Endothelial cell of umbilical vein (primary cell): ENCODE measurements around the gene ITPR1. TPM values are rescaled to one million over a fixed set of nuclear protein-coding genes. Genes with fewer than 3 reads are reported as not detected.

ENCODE experiments used
- BruUV-seq: library from RNA; stranded (reverse); fragments of 400-500 nt; replicated peaks from 2 replicates; lab custom pipeline; 2021; lab: Mats Ljungman, UMichigan
- CTCF ChIA-PET: fragments of 300-600, 350-600 bp; sonication (Branson Sonifier 250); formaldehyde crosslinking; loops from one replicate; lab custom pipeline; 2021; ENCODE audit warnings: antibody characterized with exemption, inconsistent platforms; lab: Charles Lee
- POLR2A ChIA-PET: fragments of 300-600, 350-600 bp; sonication (Branson Sonifier 250); formaldehyde crosslinking; loops from one replicate; lab custom pipeline; 2021; ENCODE audit warnings: antibody characterized with exemption, inconsistent platforms; lab: Charles Lee
- DNase-seq: peaks from one replicate; pipeline ENCODE4 v3.0.0-alpha.2; 2011; ENCODE audit warnings: low read depth, low spot score
- FAIRE-seq: peaks from 2 replicates; lab custom pipeline; 2011; peaks lifted over from hg19 to GRCh38; lab: Jason Lieb, UNC
- H2AFZ ChIP-seq: 2 replicates; pipeline ENCODE4 v1.6.0; 2012; ENCODE audit warnings: low read depth, low read length, control low read depth, inconsistent platforms
- H3K27ac ChIP-seq: 2 replicates; pipeline ENCODE4 v1.5.1; 2011; ENCODE audit warnings: low read depth, mild to moderate bottlenecking, control low read depth, low read length, moderate library complexity; ENCODE audit not compliant: insufficient read depth
- H3K27me3 ChIP-seq, 2 experiments: 2 replicates each; pipeline versions ENCODE4 v1.6.0 to v1.6.1; 2011; ENCODE audit warnings: low read length in 2 of 2, mixed read lengths in 1 of 2; ENCODE audit not compliant: control insufficient read depth in 2 of 2, insufficient read depth in 2 of 2
- H3K36me3 ChIP-seq, 2 experiments: 2 replicates in 1 of 2; 3 replicates in 1 of 2; pipeline ENCODE4 v1.5.1; 2011; ENCODE audit warnings: low read length in 2 of 2, mild to moderate bottlenecking in 1 of 2, moderate library complexity in 1 of 2; ENCODE audit not compliant: control insufficient read depth in 2 of 2, insufficient read depth in 2 of 2; ENCODE audit errors: extremely low read depth in 1 of 2
- H3K4me1 ChIP-seq: 3 replicates; pipeline ENCODE4 v1.5.1; 2011; ENCODE audit warnings: mild to moderate bottlenecking, low read length; ENCODE audit not compliant: control insufficient read depth, insufficient read depth; ENCODE audit errors: extremely low read depth
- H3K4me2 ChIP-seq: 2 replicates; pipeline ENCODE4 v1.6.1; 2011; ENCODE audit warnings: low read length, control low read depth, mixed read lengths; ENCODE audit not compliant: insufficient read depth
- H3K4me3 ChIP-seq, 3 experiments: fragments of 200-600 bp in 1 of 3; sonication (generic), shearing (Covaris generic) in 1 of 3; replicated peaks in 1 of 3; 2 replicates each; pipeline ENCODE4 v1.5.1; 2011 to 2016; ENCODE audit warnings: control low read depth in 3 of 3, low read length in 3 of 3, mild to moderate bottlenecking in 2 of 3, inconsistent platforms in 1 of 3, low read depth in 1 of 3, moderate library complexity in 1 of 3; ENCODE audit not compliant: insufficient read depth in 1 of 3
- H3K79me2 ChIP-seq: 2 replicates; pipeline ENCODE4 v1.6.0; 2012; ENCODE audit warnings: low read length, inconsistent platforms; ENCODE audit not compliant: control insufficient read depth, insufficient read depth
- H3K9ac ChIP-seq: replicated peaks from 2 replicates; pipeline ENCODE3; 2011; ENCODE audit warnings: low read length, control low read depth; ENCODE audit not compliant: insufficient read depth; ENCODE audit errors: extremely low read depth
- H3K9me1 ChIP-seq: replicated peaks from 3 replicates; pipeline ENCODE4 v1.6.0; 2011; ENCODE audit warnings: mild to moderate bottlenecking, low read length; ENCODE audit not compliant: control insufficient read depth, insufficient read depth; ENCODE audit errors: extremely low read depth
- H3K9me3 ChIP-seq: replicated peaks from 2 replicates; pipeline ENCODE4 v1.5.1; 2012; ENCODE audit warnings: low read length, inconsistent platforms; ENCODE audit not compliant: control insufficient read depth, insufficient read depth
- H4K20me1 ChIP-seq: replicated peaks from 2 replicates; pipeline ENCODE3; 2011; ENCODE audit warnings: mild to moderate bottlenecking, low read length; ENCODE audit not compliant: control insufficient read depth, insufficient read depth; ENCODE audit errors: extremely low read depth
- CTCF ChIP-seq, 2 donors: IDR thresholded peaks; 1 replicate in 1 of 2; 2 replicates in 1 of 2; pipeline ENCODE4 v1.5.1; 2011; ENCODE audit warnings: low read length in 2 of 2, mild to moderate bottlenecking in 2 of 2, moderate library complexity in 2 of 2, control low read depth in 1 of 2, inconsistent platforms in 1 of 2, low read depth in 1 of 2; ENCODE audit not compliant: insufficient read depth in 1 of 2; ENCODE audit errors: extremely low read depth in 1 of 2
- EZH2 ChIP-seq: IDR thresholded peaks from 2 replicates; pipeline ENCODE4 v1.6.1; 2012; ENCODE audit warnings: borderline replicate concordance, low read depth, mild to moderate bottlenecking, moderate library complexity, low read length, inconsistent platforms; ENCODE audit not compliant: severe bottlenecking
- FOS ChIP-seq: IDR thresholded peaks from 2 replicates; pipeline ENCODE4 v1.6.1; 2011; ENCODE audit warnings: mild to moderate bottlenecking, low read length, moderate library complexity, borderline replicate concordance; ENCODE audit not compliant: insufficient read depth
- GATA2 ChIP-seq: IDR thresholded peaks from 2 replicates; pipeline ENCODE4 v1.7.0; 2011; ENCODE audit warnings: low read depth, mild to moderate bottlenecking, moderate library complexity, mixed read lengths, low read length; ENCODE audit not compliant: insufficient read length, insufficient read depth
- JUN ChIP-seq: IDR thresholded peaks from 2 replicates; pipeline ENCODE4 v1.6.1; 2011; ENCODE audit warnings: borderline replicate concordance, low read depth; ENCODE audit not compliant: insufficient read length, insufficient read depth
- MAX ChIP-seq: IDR thresholded peaks from 2 replicates; pipeline ENCODE4 v1.6.1; 2011; ENCODE audit not compliant: insufficient read depth, insufficient read length
- MYC ChIP-seq: IDR thresholded peaks from one replicate; pipeline ENCODE4 v1.6.1; 2011; ENCODE audit warnings: mild to moderate bottlenecking, low read depth, low read length
- POLR2A ChIP-seq: IDR thresholded peaks from 2 replicates; pipeline ENCODE4 v1.6.1; 2012; ENCODE audit warnings: low read depth, mild to moderate bottlenecking, control low read depth, low read length
- POLR2AphosphoS5 ChIP-seq: IDR thresholded peaks from 2 replicates; pipeline ENCODE4 v1.6.1; 2012; ENCODE audit warnings: low read depth, mild to moderate bottlenecking, control low read depth, low read length, moderate library complexity; ENCODE audit not compliant: insufficient read depth
- dilution Hi-C: fragments of 300-500 bp; cut with MboI; formaldehyde crosslinking; loops from one replicate; pipeline ENCODE4 v1.15.0; 2019; ENCODE audit warnings: low sequenced_read_pairs; ENCODE audit not compliant: extremely low pct_ligation_motif_present
- intact Hi-C: fragments of 100-400 bp; cut with micrococcal nuclease; formaldehyde crosslinking; loops from one replicate; pipeline ENCODE4 v1.10.0; 2022
- polyA plus RNA-seq, 4 experiments: library from polyadenylated mRNA; depleted of rRNA in 3 of 4; stranded (reverse) in 3 of 4; unstranded in 1 of 4; fragments of >200 nt; gene quantifications; 2 replicates each; pipeline versions ENCODE4 v1.2.1 to v1.2.3, GENCODE V29; 2011 to 2012; ENCODE audit warnings: missing spikeins in 1 of 4
- total RNA-seq: library from RNA; stranded (reverse); gene quantifications from 2 replicates; pipeline ENCODE4 v1.2.3, GENCODE V29; 2021

Gene ITPR1
- total and polyA plus RNA-seq, 2 donors (not counting 3 experiments of a cell fraction or from before 2014, with no cell fraction given) = 5.1 to 16.1 TPM

- CTCF ChIA-PET = interaction anchor here (1.2 to 2.0 kb wide), 5 partner anchors 9 to 160 kb away, joined by 3 to 5 read pairs (median 4); no protein-coding TSS in a partner anchor
Observed at GRCh38 chr3:4880850-4881249, 387.7 kb downstream of the ITPR1 start.

GRCh38 chr3:4882548-4882947, 389.4 kb downstream of the ITPR1 start:
- Histone ChIP-seq H3K79me2 (no peaks in the 10 kb centered on the region), H3K9me1 (no peaks in the 10 kb centered on the region), H4K20me1 (no peaks in the 10 kb centered on the region), H3K9ac (no peak overlapping the region), H3K4me3 (no peak overlapping the region), H3K9me3 (no peaks in the 10 kb centered on the region), H3K27me3 (peaks cover 0 to 2% of the 10 kb centered on the region in 2 experiments), H3K4me1 (no peaks in the 10 kb centered on the region), H3K27ac (no peak overlapping the region), H2AFZ (no peak overlapping the region), H3K36me3 (no peaks in the 10 kb centered on the region), H3K4me2 (no peak overlapping the region)
- BruUV-seq = no TSS peak
- dilution Hi-C loops (no loop called here), intact Hi-C loops (no loop called here)
- TF ChIP-seq MYC = no peak
- TF ChIP-seq POLR2AphosphoS5 = no peak
- no peak for TF ChIP-seq GATA2
- TF ChIP-seq CTCF (IDR thresholded peaks at IDR 0.05; ENCODE audit: extremely low read depth in 1 of 2, insufficient read depth in 1 of 2, low read depth in 1 of 2, low read length in 2 of 2) = no peak
- TF ChIP-seq JUN = no peak
- TF ChIP-seq POLR2A = no peak
- no peak for TF ChIP-seq EZH2
- no peak for TF ChIP-seq MAX
- TF ChIP-seq FOS = no peak
- POLR2A ChIA-PET = no interaction called here
- CTCF ChIA-PET = interaction anchor here (2.0 kb wide), 1 partner anchor 55 kb away, joined by 5 read pairs; no protein-coding TSS in a partner anchor
- FAIRE-seq = no peak
- DNase-seq = no peak

More at GRCh38 chr3:4880850-4881249, 387.7 kb downstream of the ITPR1 start:
- Histone ChIP-seq H3K27ac (no peak overlapping the region), H3K9me3 (no peaks in the 10 kb centered on the region), H2AFZ (no peak overlapping the region), H4K20me1 (no peaks in the 10 kb centered on the region), H3K79me2 (no peaks in the 10 kb centered on the region), H3K27me3 (peaks cover 0 to 2% of the 10 kb centered on the region in 2 experiments), H3K4me3 (no peak overlapping the region), H3K4me1 (no peaks in the 10 kb centered on the region), H3K4me2 (no peak overlapping the region), H3K9ac (no peak overlapping the region), H3K9me1 (no peaks in the 10 kb centered on the region), H3K36me3 (no peaks in the 10 kb centered on the region)
- FAIRE-seq (no peak), DNase-seq (no peak)
- intact Hi-C loops = no loop called here
- no peak for TF ChIP-seq POLR2AphosphoS5
- TF ChIP-seq POLR2A = no peak
- TF ChIP-seq GATA2 = no peak
- no peak for TF ChIP-seq FOS
- no peak for TF ChIP-seq JUN
- TF ChIP-seq MYC = no peak
- no peak for TF ChIP-seq EZH2
- no TSS peak for BruUV-seq
- dilution Hi-C loops = no loop called here
- POLR2A ChIA-PET = interaction anchor here (0.5 to 1.1 kb wide), 2 partner anchors 99 to 146 kb away, joined by 3 to 5 read pairs; partner anchors contain the start of gene BHLHE40
